Ectodermal cell (in vitro differentiated cells): ENCODE measurements around the gene DNAJC5G.
"Not testable (repeated sequence)": the region's sequence is repeated elsewhere in the genome, so short reads cannot be mapped to it uniquely, and the experiment has no call there.

Source experiments
- H3K27ac ChIP-seq: 2 replicates; pipeline ENCODE4 v1.7.0; 2013; ENCODE audit warnings: mild to moderate bottlenecking, low read depth, low read length; ENCODE audit not compliant: insufficient read depth, poor library complexity, severe bottlenecking
- H3K27me3 ChIP-seq: 2 replicates; pipeline ENCODE4 v1.7.0; 2013; ENCODE audit warnings: mild to moderate bottlenecking, low read length; ENCODE audit not compliant: insufficient read depth, control insufficient read depth, poor library complexity, severe bottlenecking
- H3K36me3 ChIP-seq: one replicate; pipeline ENCODE4 v1.7.0; 2013; ENCODE audit warnings: low read length; ENCODE audit not compliant: control insufficient read depth, insufficient read depth
- H3K4me1 ChIP-seq: one replicate; pipeline ENCODE4 v1.7.0; 2013; ENCODE audit warnings: low read length; ENCODE audit not compliant: control insufficient read depth, insufficient read depth
- H3K4me3 ChIP-seq: 2 replicates; pipeline ENCODE4 v1.7.0; 2013; ENCODE audit warnings: low read depth, low read length, control low read depth; ENCODE audit not compliant: insufficient read depth
- H3K9me3 ChIP-seq: 2 replicates; pipeline ENCODE4 v1.7.0; 2013; ENCODE audit warnings: mild to moderate bottlenecking, low read length, moderate library complexity; ENCODE audit not compliant: control insufficient read depth
- WGBS, 2 experiments: methylation state at CpG; one replicate each; pipeline ENCODE4 v1.1.7; 2013; ENCODE audit warnings: missing lambda C conversion rate in 2 of 2; 5-methylcytosine and 5-hydroxymethylcytosine counted together

The DNAJC5G gene

GRCh38 chr2:27307545-27308358 lies 32.5 kb downstream of the DNAJC5G start:
- Histone ChIP-seq H3K4me1 (peaks cover 10% of the 10 kb centered on the region), H3K9me3 (no peaks in the 10 kb centered on the region), H3K27ac (no peak overlapping the region), H3K4me3 (no peak overlapping the region), H3K27me3 (peaks cover 51% of the 10 kb centered on the region), H3K36me3 (peaks cover 6% of the 10 kb centered on the region)
- WGBS, 2 experiments = 6% methylated on average over 75 of the region's 75 CpGs

DNA sequence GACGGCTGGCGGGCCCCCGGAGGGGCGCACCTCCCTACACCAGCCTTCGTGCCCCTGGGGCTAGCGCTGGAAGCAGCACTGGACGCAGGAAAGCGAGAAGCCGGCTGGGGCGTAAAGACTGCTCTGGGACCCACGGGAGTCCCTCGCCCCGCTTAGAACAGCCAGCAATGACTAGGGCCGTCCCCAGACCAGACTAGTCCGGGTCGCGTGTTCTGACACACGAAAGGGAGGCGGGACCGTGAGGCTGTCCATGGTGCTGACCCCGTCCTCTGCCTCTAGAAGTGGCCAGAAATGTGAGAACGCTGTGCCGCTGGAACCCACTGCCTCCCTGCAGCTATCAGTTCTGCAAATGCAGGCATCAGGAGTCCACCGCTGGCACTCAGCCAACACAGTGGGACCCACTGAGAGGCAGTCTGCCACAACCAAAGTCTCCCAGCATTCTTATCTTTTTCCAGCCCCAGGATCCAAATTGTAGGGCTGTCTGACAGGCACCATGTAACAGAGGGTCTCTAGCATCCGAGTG lies 33.2 kb downstream of the DNAJC5G start, which contains the start of gene UCN:
Gene UCN, minus strand, starts transcription at position 87 of the 523 bp plus-strand sequence. CDS start 550 bp downstream, outside the sequence.
- H3K4me3 ChIP-seq = no peak within 1 kb of the TSS
- 14 to 15% methylated on average over 25 of the region's 25 CpGs for WGBS, 2 experiments
- H3K27ac ChIP-seq = no peak within 1 kb of the TSS
- peaks cover 10% of the 10 kb centered on the region for H3K4me1 ChIP-seq
- H3K27me3 ChIP-seq = peaks cover 51% of the 10 kb centered on the region
- H3K9me3 ChIP-seq = no peaks in the 10 kb centered on the region
- peaks cover 6% of the 10 kb centered on the region for H3K36me3 ChIP-seq

DNA sequence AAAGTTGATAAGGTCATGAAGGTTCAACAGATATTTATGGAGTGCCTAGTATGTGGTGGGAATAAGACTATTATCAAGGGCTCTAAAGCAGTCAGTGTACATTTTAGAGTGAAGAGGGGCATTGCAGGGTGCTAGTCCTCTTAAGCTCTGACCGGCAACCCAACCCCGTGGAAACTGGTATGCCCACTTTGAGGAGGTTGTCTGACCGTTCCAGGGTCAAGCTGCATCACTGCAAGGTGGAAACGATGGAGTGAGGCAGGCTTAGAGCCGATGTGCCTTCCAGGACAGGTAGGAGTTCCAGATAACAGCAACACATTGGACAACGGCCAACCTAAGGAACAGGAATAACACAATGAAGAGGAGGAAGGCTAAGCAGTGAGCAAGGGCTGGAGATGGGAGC lies 34.4 kb downstream of the DNAJC5G start:
- H3K4me1 ChIP-seq = peaks cover 10% of the 10 kb centered on the region
- H3K9me3 ChIP-seq = no peaks in the 10 kb centered on the region
- peaks cover 6% of the 10 kb centered on the region for H3K36me3 ChIP-seq
- H3K27me3 ChIP-seq = peaks cover 46% of the 10 kb centered on the region
- H3K27ac ChIP-seq = no peak overlapping the region
- WGBS, 2 experiments = 95 to 97% methylated on average over 6 of the region's 6 CpGs
- H3K4me3 ChIP-seq = no peak overlapping the region

DNA sequence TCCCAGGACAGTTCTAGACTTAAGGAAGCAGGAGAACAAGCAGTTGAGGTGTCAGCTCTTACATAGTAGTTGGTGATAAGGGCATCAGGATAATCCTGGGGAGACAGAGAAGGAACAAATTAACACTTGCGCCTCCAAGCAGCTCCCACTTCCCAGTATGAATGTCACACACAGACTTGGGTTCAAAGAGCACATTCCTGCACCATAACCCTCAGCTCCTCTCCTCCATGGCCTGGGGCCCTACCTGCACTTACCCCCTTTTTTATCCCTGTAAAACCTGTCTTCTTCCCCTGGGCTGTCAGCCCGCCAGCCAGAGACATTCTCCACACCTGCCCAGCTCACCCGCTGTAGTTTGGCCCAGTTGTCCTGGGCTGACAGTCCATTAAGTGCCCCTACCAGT lies 36.9 kb downstream of the DNAJC5G start:
- Histone ChIP-seq H3K4me3 (no peak overlapping the region), H3K4me1 (peaks cover 6% of the 10 kb centered on the region), H3K27ac (no peak overlapping the region), H3K27me3 (peaks cover 21% of the 10 kb centered on the region), H3K36me3 (peaks cover 6% of the 10 kb centered on the region), H3K9me3 (no peaks in the 10 kb centered on the region)
- WGBS, 2 experiments = 95 to 97% methylated on average over 3 of the region's 3 CpGs

DNA sequence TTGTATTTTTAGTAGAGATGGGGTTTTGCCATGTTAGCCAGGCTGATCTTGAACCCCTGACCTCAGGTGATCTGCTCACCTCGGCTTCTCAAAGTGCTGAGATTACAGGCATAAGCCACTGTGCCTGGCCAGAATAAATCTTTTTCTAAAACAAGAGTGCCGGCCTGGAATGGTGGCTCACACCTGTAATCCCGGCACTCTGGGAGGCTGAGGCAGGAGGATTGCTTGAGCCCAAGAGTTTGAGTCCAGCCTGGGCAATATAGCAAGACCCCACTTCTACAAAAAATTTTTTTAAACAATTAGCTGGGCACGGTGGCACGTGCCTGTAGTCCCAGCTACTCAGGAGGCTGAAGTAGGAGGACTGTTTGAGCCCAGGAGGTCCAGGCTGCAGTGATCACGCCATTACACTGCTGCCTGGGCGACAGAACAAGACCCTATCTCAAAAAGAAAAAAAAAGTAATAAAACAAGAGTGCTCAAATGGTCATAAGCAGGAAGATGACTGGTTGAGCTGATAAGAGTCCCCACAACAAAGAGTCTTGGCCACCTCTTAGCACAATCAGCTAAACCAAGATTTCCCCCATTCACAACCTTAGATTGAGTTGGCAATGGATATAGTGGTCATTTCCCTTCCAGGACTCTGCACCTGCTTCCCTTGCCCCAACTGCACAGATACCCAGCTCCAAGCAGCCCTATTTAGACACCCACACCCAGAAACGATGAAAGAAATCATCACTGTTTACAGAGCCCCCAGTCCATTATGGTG lies 38.8 kb downstream of the DNAJC5G start:
- 92 to 93% methylated on average over 7 to 8 of the region's 8 CpGs for WGBS, 2 experiments
- H3K4me3 ChIP-seq = no peak overlapping the region
- peaks cover 6% of the 10 kb centered on the region for H3K36me3 ChIP-seq
- H3K27me3 ChIP-seq = peaks cover 2% of the 10 kb centered on the region
- no peaks in the 10 kb centered on the region for H3K4me1 ChIP-seq
- H3K27ac ChIP-seq = no peak overlapping the region
- no peaks in the 10 kb centered on the region for H3K9me3 ChIP-seq

DNA sequence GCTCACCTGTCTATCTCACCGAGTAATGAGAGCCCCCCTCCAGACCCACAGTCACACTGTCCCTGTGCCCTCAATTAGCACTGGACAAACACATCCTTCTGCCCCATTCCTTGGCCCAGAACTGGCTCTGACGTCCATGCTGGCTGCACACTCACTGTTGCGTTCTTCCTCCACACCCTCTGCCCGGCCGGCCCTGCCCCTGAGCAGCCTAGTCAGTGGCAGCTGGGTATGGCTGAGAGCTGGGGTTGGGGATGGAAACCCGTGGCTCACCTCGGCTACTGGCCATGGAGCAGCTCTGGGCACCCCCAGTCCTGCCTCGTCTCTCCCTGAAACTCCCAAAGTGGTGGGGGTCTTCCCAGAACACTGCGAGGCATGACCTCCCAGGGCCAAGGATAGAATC lies 39.5 kb downstream of the DNAJC5G start:
- 90 to 93% methylated on average over 9 of the region's 9 CpGs for WGBS, 2 experiments
- Histone ChIP-seq H3K36me3 (peaks cover 2% of the 10 kb centered on the region), H3K4me3 (no peak overlapping the region), H3K9me3 (no peaks in the 10 kb centered on the region), H3K4me1 (no peaks in the 10 kb centered on the region), H3K27ac (no peak overlapping the region), H3K27me3 (no peaks in the 10 kb centered on the region)

DNA sequence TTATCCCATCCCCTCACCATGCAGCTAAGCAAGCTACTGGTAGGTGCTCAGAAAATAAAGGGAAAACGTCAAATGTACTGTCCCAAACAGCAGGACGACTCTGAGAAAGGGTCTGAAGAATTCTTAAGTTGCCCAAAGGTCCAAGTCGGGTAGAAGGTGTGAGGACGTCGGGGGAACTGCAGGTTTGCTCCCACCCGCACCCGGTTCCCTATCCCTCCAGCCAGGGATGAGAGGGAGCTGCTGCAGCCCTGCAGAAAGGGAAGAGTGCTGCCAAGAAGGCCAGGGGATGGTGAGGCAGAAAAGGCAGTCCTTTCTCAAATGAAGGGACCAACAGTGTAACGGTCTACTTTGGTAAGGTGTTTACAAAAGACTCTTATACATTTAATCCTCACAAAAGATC lies 39.9 kb downstream of the DNAJC5G start:
- H3K4me3 ChIP-seq = no peak overlapping the region
- no peaks in the 10 kb centered on the region for H3K4me1 ChIP-seq
- H3K36me3 ChIP-seq = no peaks in the 10 kb centered on the region
- H3K27ac ChIP-seq = no peak overlapping the region
- 76 to 80% methylated on average over 8 of the region's 8 CpGs for WGBS, 2 experiments
- H3K9me3 ChIP-seq = no peaks in the 10 kb centered on the region
- H3K27me3 ChIP-seq = no peaks in the 10 kb centered on the region

DNA sequence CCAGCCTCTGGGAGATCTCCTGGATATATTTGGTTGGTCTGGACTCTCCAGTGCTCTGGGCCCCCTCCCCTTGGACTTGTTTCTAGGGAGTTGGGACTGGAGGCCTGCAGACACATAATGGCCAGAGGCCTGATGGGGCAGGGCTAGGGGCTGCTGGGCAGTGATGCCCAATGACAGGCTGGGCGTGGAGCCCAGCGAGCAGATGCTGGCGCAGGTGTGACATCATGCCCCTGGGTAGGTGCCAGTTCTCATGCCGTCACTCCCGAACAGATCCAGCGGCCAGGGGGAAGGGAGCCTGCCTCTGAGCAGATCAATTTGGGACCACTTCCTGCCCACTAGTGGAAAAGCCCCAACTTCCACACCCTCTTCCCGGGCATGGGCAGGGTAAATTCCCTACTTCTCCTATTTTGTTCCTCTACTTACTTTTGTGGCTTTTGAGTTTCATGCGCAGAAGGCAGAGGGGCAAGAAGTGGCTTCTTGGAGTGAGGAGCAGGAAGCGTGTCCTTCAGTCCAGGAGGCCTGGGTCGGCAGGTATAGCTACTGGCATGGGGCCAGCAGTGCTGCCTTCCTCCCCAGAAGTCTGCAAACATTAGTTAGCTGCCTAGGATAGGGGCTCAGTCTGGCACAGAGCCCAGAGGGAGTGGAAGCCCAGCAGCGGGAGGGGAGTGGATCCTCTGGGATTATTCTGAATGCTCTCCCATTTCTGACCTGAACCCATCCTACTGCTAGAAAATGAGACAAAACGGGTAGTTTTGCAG lies 41.6 kb downstream of the DNAJC5G start:
- WGBS, 2 experiments = 93 to 94% methylated on average over 12 of the region's 12 CpGs
- Histone ChIP-seq H3K36me3 (no peaks in the 10 kb centered on the region), H3K4me1 (no peaks in the 10 kb centered on the region), H3K4me3 (no peak overlapping the region), H3K9me3 (no peaks in the 10 kb centered on the region), H3K27ac (no peak overlapping the region), H3K27me3 (no peaks in the 10 kb centered on the region)

DNA sequence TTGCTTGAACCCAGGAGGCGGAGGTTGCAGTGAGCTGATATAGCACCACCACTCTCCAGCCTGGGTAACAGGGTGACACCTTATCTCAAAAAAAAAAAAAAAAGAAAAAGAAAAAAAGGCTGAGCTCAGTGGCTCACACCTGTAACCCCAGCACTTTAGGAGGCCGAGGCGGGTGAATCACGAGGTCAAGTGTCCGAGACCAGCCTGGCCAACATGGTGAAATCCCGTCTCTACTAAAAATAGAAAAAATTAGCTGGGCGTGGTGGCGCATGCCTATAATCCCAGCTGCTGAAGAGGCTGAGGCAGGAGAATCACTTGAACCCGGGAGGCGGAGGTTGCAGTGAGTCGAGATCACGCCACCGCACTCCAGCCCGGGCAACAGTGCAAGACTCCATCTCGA lies 44.6 kb downstream of the DNAJC5G start:
- H3K36me3 ChIP-seq, H3K27me3 ChIP-seq, H3K4me1 ChIP-seq, H3K9me3 ChIP-seq, H3K4me3 ChIP-seq, H3K27ac ChIP-seq: not testable (repeated sequence)
- 94 to 95% methylated on average over 15 of the region's 15 CpGs for WGBS, 2 experiments
